CD4-positive, alpha-beta T cell treated with Interleukin-12 subunit alpha and Interleukin-12 subunit beta, for 1 hour (primary cell): ENCODE measurements around the gene LRRC66.

Experiments used
- DNase-seq: peaks from one replicate; pipeline ENCODE4 v3.0.0-alpha.2; 2020

Gene LRRC66

DNA sequence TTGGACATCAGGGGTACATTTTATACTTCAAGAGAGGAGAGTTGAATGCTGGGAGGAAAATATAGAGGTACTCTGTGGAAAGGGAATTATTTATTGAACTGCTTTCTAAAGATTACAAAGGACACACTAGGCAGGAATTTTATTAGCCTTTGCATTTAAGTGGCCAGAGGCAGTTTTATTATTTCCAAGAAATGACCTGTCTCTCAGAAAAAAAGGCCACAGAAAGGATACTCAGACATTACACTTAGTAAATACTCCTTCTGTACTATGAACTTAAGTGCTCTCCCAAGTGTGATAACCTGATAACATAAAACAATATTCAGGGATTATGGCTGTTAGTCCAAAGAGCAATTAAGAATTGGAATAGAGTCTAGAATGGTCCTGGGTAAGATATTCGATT, 7.5 kb downstream of the LRRC66 start:
- DNase-seq, result no peak

GRCh38 chr4:52010986-52011385, 9.2 kb downstream of the LRRC66 start:
- DNase-seq, result no peak

GRCh38 chr4:52006887-52007286, 13.3 kb downstream of the LRRC66 start:
- no peak for DNase-seq

GRCh38 chr4:52005604-52006273, 14.4 kb downstream of the LRRC66 start:
- no peak for DNase-seq

- no peak for DNase-seq
Measured at GRCh38 chr4:52004414-52004813, 15.7 kb downstream of the LRRC66 start.

DNA sequence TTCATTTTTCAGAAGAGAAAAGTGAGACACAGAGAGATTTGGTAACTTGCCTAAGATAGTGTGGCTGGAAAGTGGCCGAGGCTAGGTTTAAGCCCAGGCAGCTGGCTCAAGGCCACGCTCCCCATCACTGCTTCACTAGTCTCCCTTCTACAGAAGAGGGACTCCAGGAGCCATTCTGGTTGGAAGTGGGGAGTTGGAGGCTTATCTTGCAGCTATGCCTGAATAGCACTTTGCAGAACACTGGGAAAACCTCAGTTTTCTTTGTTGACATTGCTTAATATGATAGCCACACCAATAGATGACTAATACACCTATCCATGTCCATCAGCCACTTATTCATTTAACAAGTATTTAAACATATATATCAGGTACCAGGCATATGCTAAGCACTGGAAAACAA, 18.5 kb downstream of the LRRC66 start:
- no peak for DNase-seq

GRCh38 chr4:51999250-51999649, 20.9 kb downstream of the LRRC66 start:
- DNase-seq, result no peak

DNA sequence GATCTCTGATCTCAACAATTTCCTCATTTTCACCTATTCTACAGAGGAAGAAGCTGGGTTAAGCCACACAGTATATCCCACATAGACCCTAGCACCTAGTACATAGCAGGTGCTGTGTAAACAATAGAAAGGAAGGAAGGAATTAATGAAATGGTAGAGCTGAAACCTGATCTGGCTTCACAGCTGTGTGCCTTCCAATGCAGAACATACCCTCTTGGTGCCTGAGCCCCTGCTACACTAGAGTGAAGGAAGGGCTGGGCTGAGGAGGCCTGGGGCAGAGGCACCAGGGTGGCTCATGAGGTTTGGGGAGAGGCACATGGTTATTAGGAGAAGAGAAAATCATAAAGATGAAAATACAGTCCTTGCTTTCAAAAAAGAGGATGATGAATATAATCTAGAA, 21.3 kb downstream of the LRRC66 start:
- no peak for DNase-seq

DNA sequence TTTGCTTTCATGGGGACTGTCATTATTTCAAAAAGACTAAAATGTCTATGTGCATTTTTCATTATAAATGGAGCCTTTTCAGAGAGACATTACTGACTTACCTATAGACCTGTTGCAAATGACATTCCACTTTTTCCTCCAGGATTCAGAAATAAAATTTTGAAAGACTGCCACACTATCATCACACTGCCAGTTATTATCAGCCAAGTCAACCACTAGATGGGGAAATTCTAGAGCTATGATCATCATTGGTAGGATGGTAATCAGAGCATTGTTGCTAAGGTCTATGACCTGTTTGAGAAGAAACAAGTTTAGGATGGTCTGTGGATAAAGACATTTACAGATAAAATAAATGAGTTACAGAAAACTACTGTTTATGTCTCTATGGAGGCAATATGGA, 22.5 kb downstream of the LRRC66 start:
- no peak for DNase-seq

DNA sequence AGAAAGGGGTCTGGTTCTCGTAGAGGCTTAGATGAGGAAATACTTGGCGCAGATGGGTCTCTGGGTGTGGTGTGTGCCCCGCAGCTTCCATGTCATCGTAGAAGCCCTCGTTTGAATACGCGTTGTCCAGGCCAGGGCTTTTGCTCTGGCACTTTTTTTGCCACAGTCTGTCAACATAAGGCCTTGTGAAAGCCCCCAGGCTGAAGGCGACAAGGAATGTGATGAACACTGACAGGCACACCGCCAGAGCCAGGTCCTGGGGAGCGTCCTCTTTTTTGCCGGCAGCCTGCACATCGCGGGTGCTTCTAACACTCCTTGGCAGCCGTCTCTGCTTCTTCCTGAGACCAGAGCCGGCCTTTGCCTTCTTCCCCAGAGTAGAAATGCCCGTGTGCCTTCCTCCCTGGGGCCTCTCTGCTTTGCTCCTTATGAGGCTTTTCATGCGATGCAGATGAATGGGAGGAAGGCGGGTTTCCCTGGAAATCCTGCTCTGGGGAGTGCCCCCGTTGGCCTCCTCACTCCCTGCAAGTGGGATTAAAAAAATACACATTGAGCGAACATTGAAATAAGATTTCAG, 24.4 kb downstream of the LRRC66 start:
- DNase-seq, result no peak

DNA sequence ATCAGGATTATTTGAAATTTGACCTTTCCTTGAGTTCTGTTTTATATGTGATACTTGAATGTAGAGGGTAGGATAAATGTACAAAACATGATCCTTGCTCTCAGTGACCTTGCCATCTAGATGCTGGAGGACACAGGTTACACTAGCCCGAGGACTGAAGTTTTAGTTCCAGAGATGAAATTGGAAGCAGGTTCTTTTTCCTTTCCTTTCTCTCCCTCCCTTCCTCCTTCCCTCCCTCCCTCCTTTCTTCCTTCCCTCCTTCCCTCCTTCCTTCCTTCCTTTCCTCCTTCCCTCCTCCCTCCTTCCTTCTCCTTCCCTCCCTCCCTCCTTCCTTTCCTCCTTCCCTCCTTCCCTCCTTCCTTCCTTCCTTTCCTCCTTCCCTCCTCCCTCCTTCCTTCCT, 54.3 kb downstream of the LRRC66 start:
- DNase-seq, result no peak

DNA sequence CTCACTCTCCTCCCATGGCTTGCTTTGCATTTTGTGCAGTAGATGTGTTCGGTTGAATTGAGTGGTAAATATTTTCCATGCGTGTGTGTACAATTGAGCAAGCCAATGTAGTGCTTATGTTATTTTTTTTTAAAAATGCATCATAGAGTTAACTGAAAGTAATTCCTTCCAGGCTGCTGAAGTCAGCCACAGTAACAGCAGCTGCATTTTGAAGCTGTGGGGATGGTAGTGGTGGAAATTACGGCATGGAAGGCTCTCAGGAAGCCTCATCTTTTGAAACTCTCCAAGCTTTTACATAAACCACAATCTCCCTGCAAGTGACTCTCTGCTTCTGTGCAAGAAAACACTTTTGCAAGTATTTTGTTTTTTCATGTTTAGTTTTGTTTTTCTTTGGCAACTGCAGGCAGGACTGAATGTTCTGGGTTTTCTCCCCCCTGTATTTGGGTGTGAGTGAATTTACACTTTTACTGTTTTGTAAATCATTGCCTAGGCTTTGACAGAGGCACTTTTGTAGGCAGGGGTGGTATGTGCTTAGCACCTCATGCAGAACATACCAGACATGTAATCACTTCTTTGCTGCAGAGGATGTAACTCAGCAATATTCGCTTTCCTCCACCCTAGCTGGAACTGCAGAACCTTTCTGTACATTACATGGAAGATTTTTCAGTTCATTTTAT, 56.2 kb downstream of the LRRC66 start:
- no peak for DNase-seq

- DNase-seq, result no peak
Measured at GRCh38 chr4:51960486-51960885, 59.7 kb downstream of the LRRC66 start.

- no peak for DNase-seq
Measured at GRCh38 chr4:51958199-51958968, 61.8 kb downstream of the LRRC66 start.
